ENCODE results near the gene ADAT1. TPM values are rescaled to one million over a fixed set of nuclear protein-coding genes. Genes with fewer than 3 reads are reported as not detected.

ADAT1 gene
- total RNA-seq, 2 experiments from 2014 or later: 46.7 to 47.6 TPM

- H3K4me3 Mint-ChIP-seq: peak overlapping the region; percentile 90
- H3K9me3 Mint-ChIP-seq: no peaks in the 10 kb centered on the region
- intact Hi-C loops (cut with DNase I, micrococcal nuclease): loop anchor here (2.0 to 10.0 kb wide), 9 partner anchors 51 to 901 kb away; partner anchors contain the start of genes KARS1 (in 2 of the 2), TERF2IP (in 2 of the 2), TMEM170A (in 2 of the 2) and ADAT1 (in 1 of the 2)
- Histone ChIP-seq H3K4me1 (ENCODE audit: insufficient read depth, low read length) (peaks cover 44% of the 10 kb centered on the region), H3K9me3 (ENCODE audit: control insufficient read depth in 1 of 2, insufficient read depth in 1 of 2, low read length in 2 of 2) (no peaks in the 10 kb centered on the region), H3K36me3 (ENCODE audit: insufficient read depth, low read length) (peaks cover 50% of the 10 kb centered on the region), H3K4me3 (ENCODE audit: low read length) (no peak overlapping the region), H3K27ac (ENCODE audit: low read depth in 1 of 2, low read length in 2 of 2) (no peak overlapping the region), H3K27me3 (ENCODE audit: control insufficient read depth in 1 of 2, insufficient read depth in 2 of 2, low read length in 2 of 2) (no peaks in the 10 kb centered on the region)
- H3K4me1 Mint-ChIP-seq (ENCODE audit: low read depth): peaks cover 49% of the 10 kb centered on the region
- H3K27me3 Mint-ChIP-seq: peaks cover 9% of the 10 kb centered on the region
- ATAC-seq (ENCODE audit: poor library complexity) (no peak), DNase-seq (no peak)
- H3K36me3 Mint-ChIP-seq (ENCODE audit: low read depth): peaks cover 63% of the 10 kb centered on the region
- ChIA-PET POLR2A (interaction anchor here (2.5 to 3.8 kb wide), 3 partner anchors 51 to 80 kb away, joined by 10 to 59 read pairs (median 16); partner anchors contain the start of genes ADAT1, KARS1 and TERF2IP), CTCF (interaction anchor here (1.6 to 1.9 kb wide), 3 partner anchors 12 to 196 kb away, joined by 4 to 5 read pairs (median 4); partner anchors contain the start of gene TMEM231)
- no peak for TF ChIP-seq CTCF (IDR thresholded peaks at IDR 0.05)
- H3K27ac Mint-ChIP-seq: peak overlapping the region; percentile 89
Measured at GRCh38 chr16:75567911-75568310, 55.2 kb downstream of the ADAT1 start.

- CTCF ChIA-PET: interaction anchor here (1.6 to 2.4 kb wide), 4 partner anchors 11 to 197 kb away, joined by 4 to 10 read pairs (median 4); partner anchors contain the start of gene TMEM231
- POLR2A ChIA-PET: interaction anchor here (0.6 to 3.8 kb wide), 15 partner anchors 10 to 900 kb away, joined by 3 to 59 read pairs (median 4); partner anchors contain the start of genes ADAT1, CFDP1, KARS1 and RFWD3
- Mint-ChIP-seq H3K4me1 (ENCODE audit: low read depth) (peaks cover 41% of the 10 kb centered on the region), H3K9me3 (no peaks in the 10 kb centered on the region), H3K27me3 (peaks cover 14% of the 10 kb centered on the region), H3K36me3 (ENCODE audit: low read depth) (peaks cover 53% of the 10 kb centered on the region), H3K4me3 (peak overlapping the region; percentile 90), H3K27ac (peak overlapping the region; percentile 89)
- Histone ChIP-seq H3K4me1 (ENCODE audit: insufficient read depth, low read length) (peaks cover 41% of the 10 kb centered on the region), H3K36me3 (ENCODE audit: insufficient read depth, low read length) (peaks cover 39% of the 10 kb centered on the region), H3K27me3 (ENCODE audit: control insufficient read depth in 1 of 2, insufficient read depth in 2 of 2, low read length in 2 of 2) (no peaks in the 10 kb centered on the region), H3K27ac (ENCODE audit: low read depth in 1 of 2, low read length in 2 of 2) (peak overlapping the region; percentile 27 to 76), H3K4me3 (ENCODE audit: low read length) (peak overlapping the region; percentile 90), H3K9me3 (ENCODE audit: control insufficient read depth in 1 of 2, insufficient read depth in 1 of 2, low read length in 2 of 2) (no peaks in the 10 kb centered on the region)
- intact Hi-C loops (cut with DNase I, micrococcal nuclease): loop anchor here (1.0 to 10.0 kb wide), 11 partner anchors 11 to 900 kb away; partner anchors contain the start of genes ADAT1 (in 2 of the 2), KARS1 (in 2 of the 2), TERF2IP (in 2 of the 2) and TMEM170A (in 2 of the 2)
- TF ChIP-seq CTCF (IDR thresholded peaks at IDR 0.05): no peak
- ATAC-seq (ENCODE audit: poor library complexity) (peak; percentile 2), DNase-seq (peak in 6 of 14 experiments; percentile 8 to 58 (median 28))
Measured at GRCh38 chr16:75566758-75567255, 56.3 kb downstream of the ADAT1 start.

GRCh38 chr16:75566040-75566757 is 56.9 kb downstream of the ADAT1 start, which contains the start of gene GABARAPL2:
Gene GABARAPL2, plus strand, starts transcription at chr16:75566379. Its CDS starts 108 bp downstream, at chr16:75566487.
- TF ChIP-seq CTCF (IDR thresholded peaks at IDR 0.05): no peak
- Histone ChIP-seq H3K36me3 (ENCODE audit: insufficient read depth, low read length) (peaks cover 36% of the 10 kb centered on the region), H3K4me1 (ENCODE audit: insufficient read depth, low read length) (peaks cover 41% of the 10 kb centered on the region), H3K27ac (ENCODE audit: low read depth in 1 of 2, low read length in 2 of 2) (peak within 1 kb of the TSS; percentile 69 to 76), H3K9me3 (ENCODE audit: control insufficient read depth in 1 of 2, insufficient read depth in 1 of 2, low read length in 2 of 2) (no peaks in the 10 kb centered on the region), H3K4me3 (ENCODE audit: low read length) (peak within 1 kb of the TSS; percentile 90), H3K27me3 (ENCODE audit: control insufficient read depth in 1 of 2, insufficient read depth in 2 of 2, low read length in 2 of 2) (no peaks in the 10 kb centered on the region)
- Mint-ChIP-seq H3K27me3 (peaks cover 14% of the 10 kb centered on the region), H3K36me3 (ENCODE audit: low read depth) (peaks cover 50% of the 10 kb centered on the region), H3K27ac (peak within 1 kb of the TSS; percentile 89), H3K4me1 (ENCODE audit: low read depth) (peaks cover 39% of the 10 kb centered on the region), H3K9me3 (no peaks in the 10 kb centered on the region), H3K4me3 (peak within 1 kb of the TSS; percentile 94)
- intact Hi-C loops (cut with DNase I, micrococcal nuclease): loop anchor here (1.0 to 10.0 kb wide), 11 partner anchors 10 to 899 kb away; partner anchors contain the start of genes ADAT1 (in 2 of the 2), KARS1 (in 2 of the 2), TERF2IP (in 2 of the 2) and TMEM170A (in 2 of the 2)
- ATAC-seq (ENCODE audit: poor library complexity) (peak; percentile 75), DNase-seq (peak; percentile 83 to 95 (median 88))
- CTCF ChIA-PET: interaction anchor here (1.9 to 3.5 kb wide), 4 partner anchors 10 to 55 kb away, joined by 5 to 26 read pairs (median 14); partner anchors contain the start of gene TMEM231
- POLR2A ChIA-PET: interaction anchor here (0.6 to 3.8 kb wide), 15 partner anchors 11 to 899 kb away, joined by 3 to 59 read pairs (median 4); partner anchors contain the start of genes ADAT1, CFDP1, KARS1 and RFWD3
